Retinal pigment epithelial cell (primary cell): ENCODE measurements around the gene ARG2.

Source experiments
- DNase-seq: peaks from one replicate; pipeline ENCODE4 v3.0.0-alpha.2; 2010; ENCODE audit warnings: low read depth
- H3K4me3 ChIP-seq: 2 replicates; pipeline ENCODE4 v1.5.1; 2011; ENCODE audit warnings: mild to moderate bottlenecking, low read length, control low read depth, moderate library complexity
- CTCF ChIP-seq: conservative IDR thresholded peaks from 2 replicates; pipeline ENCODE4 v1.5.1; 2011; ENCODE audit warnings: low read depth, low read length, control low read depth, inconsistent platforms

ARG2 gene

GRCh38 chr14:67579040-67579439 lies 40.7 kb upstream of the ARG2 start:
- no peak overlapping the region for H3K4me3 ChIP-seq
- no peak for DNase-seq
- TF ChIP-seq CTCF: no peak

GRCh38 chr14:67579636-67580035 lies 40.1 kb upstream of the ARG2 start:
- DNase-seq: no peak
- H3K4me3 ChIP-seq: no peak overlapping the region
- no peak for TF ChIP-seq CTCF

- DNase-seq: no peak
- no peak overlapping the region for H3K4me3 ChIP-seq
- no peak for TF ChIP-seq CTCF
Measured at GRCh38 chr14:67580336-67581171, 39.2 kb upstream of the ARG2 start.

GRCh38 chr14:67581643-67582042 lies 38.1 kb upstream of the ARG2 start:
- TF ChIP-seq CTCF: no peak
- DNase-seq: no peak
- H3K4me3 ChIP-seq: no peak overlapping the region

- no peak overlapping the region for H3K4me3 ChIP-seq
- TF ChIP-seq CTCF: no peak
- no peak for DNase-seq
Measured at GRCh38 chr14:67582061-67582460, 37.7 kb upstream of the ARG2 start.

- peak; percentile 87 for TF ChIP-seq CTCF
- no peak overlapping the region for H3K4me3 ChIP-seq
- DNase-seq: no peak
Measured at GRCh38 chr14:67583711-67584644, 35.7 kb upstream of the ARG2 start.
